Measurements from ENCODE around the gene OTUB1. TPM values are rescaled to one million over a fixed set of nuclear protein-coding genes. Genes with fewer than 3 reads are reported as not detected.

OTUB1 gene
- total and polyA plus RNA-seq, 2 of the 13 experiments (the other 11 are each of a cell fraction or from before 2014, with no cell fraction given) = 58.8 to 130 TPM

DNA sequence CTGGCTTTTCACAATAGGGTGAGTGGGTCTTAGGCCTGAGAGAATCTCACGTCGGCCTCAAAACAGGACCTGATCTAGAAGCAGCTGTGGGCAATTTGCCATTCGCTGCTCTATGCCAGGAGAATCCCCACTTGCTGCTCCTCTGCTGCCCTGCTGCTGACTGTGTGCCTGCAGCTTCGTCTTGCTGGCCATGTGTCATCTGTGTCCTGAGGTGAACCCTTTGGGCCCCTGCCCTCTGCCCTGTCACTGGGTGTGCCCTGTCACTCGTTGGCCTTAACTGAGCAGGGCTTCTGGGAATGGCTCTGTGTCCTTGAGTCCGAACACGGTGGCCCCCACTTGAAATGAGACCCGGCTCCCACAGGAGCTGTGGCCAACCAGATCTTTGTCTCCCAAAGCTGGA, 41.3 kb upstream of the OTUB1 start (continued):
- no peak for TF ChIP-seq ZNF446 (CRISPR knock-in tag; IDR thresholded peaks at IDR 0.05)
- TF ChIP-seq NCOA2 (CRISPR knock-in tag; IDR thresholded peaks at IDR 0.05) = peak; percentile 70
- peak in 1 of 2 experiments; percentile 48; a peak in 1 of 4 replicates for TF ChIP-seq EP300 (IDR thresholded peaks at IDR 0.05; ENCODE audit: low read depth in 2 of 2, low read length in 2 of 2)
- no peak for TF ChIP-seq EP300 (CRISPR knock-in tag; IDR thresholded peaks at IDR 0.05; ENCODE audit: borderline replicate concordance)
- peak; percentile 68 for TF ChIP-seq HNF4A (CRISPR knock-in tag; IDR thresholded peaks at IDR 0.05)
- no peak for TF ChIP-seq ETV5 (CRISPR knock-in tag; IDR thresholded peaks at IDR 0.05; ENCODE audit: borderline replicate concordance)
- peak; percentile 99 for TF ChIP-seq RXRA (CRISPR knock-in tag; IDR thresholded peaks at IDR 0.05)
- TF ChIP-seq ZNF792 (CRISPR knock-in tag; IDR thresholded peaks at IDR 0.05) = no peak
- TF ChIP-seq HNRNPL (IDR thresholded peaks at IDR 0.05; ENCODE audit: low read depth, low read length) = 0 out of 2 replicates have a peak, but pooled peaks have one; percentile 66
- no peak for TF ChIP-seq U2AF1 (optimal IDR thresholded peaks at IDR 0.05; ENCODE audit: low read depth, low read length)
- no peak for TF ChIP-seq ZNF607 (CRISPR knock-in tag; IDR thresholded peaks at IDR 0.05; ENCODE audit: borderline replicate concordance)
- no peak for TF ChIP-seq PHF5A (CRISPR knock-in tag; IDR thresholded peaks at IDR 0.05; ENCODE audit: low read depth, unreplicated experiment)
- no peak for TF ChIP-seq GTF3A (CRISPR knock-in tag; conservative IDR thresholded peaks at IDR 0.05)
- peak; percentile 89 for TF ChIP-seq SAP130 (CRISPR knock-in tag; IDR thresholded peaks at IDR 0.05; ENCODE audit: low read depth)
- TF ChIP-seq, protein P1, sequence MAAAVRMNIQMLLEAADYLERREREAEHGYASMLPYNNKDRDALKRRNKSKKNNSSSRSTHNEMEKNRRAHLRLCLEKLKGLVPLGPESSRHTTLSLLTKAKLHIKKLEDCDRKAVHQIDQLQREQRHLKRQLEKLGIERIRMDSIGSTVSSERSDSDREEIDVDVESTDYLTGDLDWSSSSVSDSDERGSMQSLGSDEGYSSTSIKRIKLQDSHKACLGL (CRISPR knock-in tag; IDR thresholded peaks at IDR 0.05) = peak; percentile 30; the same call in 1 of the 2 replicates
- TF ChIP-seq HIVEP1 (CRISPR knock-in tag; IDR thresholded peaks at IDR 0.05) = 0 out of 2 replicates have a peak, but pooled peaks have one; percentile 25
- TF ChIP-seq ELF3 (CRISPR knock-in tag; IDR thresholded peaks at IDR 0.05) = no peak
- TF ChIP-seq, protein P2, sequence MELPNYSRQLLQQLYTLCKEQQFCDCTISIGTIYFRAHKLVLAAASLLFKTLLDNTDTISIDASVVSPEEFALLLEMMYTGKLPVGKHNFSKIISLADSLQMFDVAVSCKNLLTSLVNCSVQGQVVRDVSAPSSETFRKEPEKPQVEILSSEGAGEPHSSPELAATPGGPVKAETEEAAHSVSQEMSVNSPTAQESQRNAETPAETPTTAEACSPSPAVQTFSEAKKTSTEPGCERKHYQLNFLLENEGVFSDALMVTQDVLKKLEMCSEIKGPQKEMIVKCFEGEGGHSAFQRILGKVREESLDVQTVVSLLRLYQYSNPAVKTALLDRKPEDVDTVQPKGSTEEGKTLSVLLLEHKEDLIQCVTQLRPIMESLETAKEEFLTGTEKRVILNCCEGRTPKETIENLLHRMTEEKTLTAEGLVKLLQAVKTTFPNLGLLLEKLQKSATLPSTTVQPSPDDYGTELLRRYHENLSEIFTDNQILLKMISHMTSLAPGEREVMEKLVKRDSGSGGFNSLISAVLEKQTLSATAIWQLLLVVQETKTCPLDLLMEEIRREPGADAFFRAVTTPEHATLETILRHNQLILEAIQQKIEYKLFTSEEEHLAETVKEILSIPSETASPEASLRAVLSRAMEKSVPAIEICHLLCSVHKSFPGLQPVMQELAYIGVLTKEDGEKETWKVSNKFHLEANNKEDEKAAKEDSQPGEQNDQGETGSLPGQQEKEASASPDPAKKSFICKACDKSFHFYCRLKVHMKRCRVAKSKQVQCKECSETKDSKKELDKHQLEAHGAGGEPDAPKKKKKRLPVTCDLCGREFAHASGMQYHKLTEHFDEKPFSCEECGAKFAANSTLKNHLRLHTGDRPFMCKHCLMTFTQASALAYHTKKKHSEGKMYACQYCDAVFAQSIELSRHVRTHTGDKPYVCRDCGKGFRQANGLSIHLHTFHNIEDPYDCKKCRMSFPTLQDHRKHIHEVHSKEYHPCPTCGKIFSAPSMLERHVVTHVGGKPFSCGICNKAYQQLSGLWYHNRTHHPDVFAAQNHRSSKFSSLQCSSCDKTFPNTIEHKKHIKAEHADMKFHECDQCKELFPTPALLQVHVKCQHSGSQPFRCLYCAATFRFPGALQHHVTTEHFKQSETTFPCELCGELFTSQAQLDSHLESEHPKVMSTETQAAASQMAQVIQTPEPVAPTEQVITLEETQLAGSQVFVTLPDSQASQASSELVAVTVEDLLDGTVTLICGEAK (IDR thresholded peaks at IDR 0.05) = no peak
- TF ChIP-seq, protein P2 (CRISPR knock-in tag; IDR thresholded peaks at IDR 0.05) = peak; percentile 50; the same call in 1 of the 2 replicates
- TF ChIP-seq SNRNP70 (IDR thresholded peaks at IDR 0.05; ENCODE audit: low read depth, low read length) = no peak
- peak; percentile 46; the same call in 1 of the 2 replicates for TF ChIP-seq MXD4 (CRISPR knock-in tag; IDR thresholded peaks at IDR 0.05)
- no peak for TF ChIP-seq ZBTB1 (CRISPR knock-in tag; IDR thresholded peaks at IDR 0.05; ENCODE audit: borderline replicate concordance)
- TF ChIP-seq, protein P3, sequence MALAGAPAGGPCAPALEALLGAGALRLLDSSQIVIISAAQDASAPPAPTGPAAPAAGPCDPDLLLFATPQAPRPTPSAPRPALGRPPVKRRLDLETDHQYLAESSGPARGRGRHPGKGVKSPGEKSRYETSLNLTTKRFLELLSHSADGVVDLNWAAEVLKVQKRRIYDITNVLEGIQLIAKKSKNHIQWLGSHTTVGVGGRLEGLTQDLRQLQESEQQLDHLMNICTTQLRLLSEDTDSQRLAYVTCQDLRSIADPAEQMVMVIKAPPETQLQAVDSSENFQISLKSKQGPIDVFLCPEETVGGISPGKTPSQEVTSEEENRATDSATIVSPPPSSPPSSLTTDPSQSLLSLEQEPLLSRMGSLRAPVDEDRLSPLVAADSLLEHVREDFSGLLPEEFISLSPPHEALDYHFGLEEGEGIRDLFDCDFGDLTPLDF (CRISPR knock-in tag; IDR thresholded peaks at IDR 0.05) = no peak
